ENCODE measurements around the gene MFAP4. TPM values are rescaled to one million over a fixed set of nuclear protein-coding genes. Genes with fewer than 3 reads are reported as not detected.

The MFAP4 gene
- total RNA-seq, 3 donors from 2014 or later: 45.5 to 186 (median 116) TPM

DNA sequence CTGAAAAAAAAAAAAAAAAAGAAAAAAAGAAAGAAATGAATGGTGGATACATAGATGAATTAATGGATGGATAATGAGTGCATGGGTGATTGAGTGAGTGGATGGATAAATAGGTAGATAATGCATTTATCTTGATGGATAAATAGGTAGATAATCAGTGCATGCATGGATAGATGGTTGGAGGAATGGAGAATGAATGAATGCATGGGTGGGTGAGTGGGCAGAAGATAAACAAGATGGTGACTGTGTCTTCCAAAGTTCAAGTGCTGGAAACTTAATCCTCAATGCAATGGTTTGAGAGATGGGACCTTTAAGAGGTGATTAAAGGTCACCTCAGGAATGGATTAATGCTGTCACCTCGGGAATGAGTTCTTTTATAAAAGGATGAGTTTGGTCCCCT lies 17.3 kb upstream of the MFAP4 start:
- Histone ChIP-seq H3K36me3 (no peaks in the 10 kb centered on the region), H3K4me1 (no peaks in the 10 kb centered on the region), H3K27ac (no peak overlapping the region), H3K27me3 (no peaks in the 10 kb centered on the region), H3K4me3 (no peak overlapping the region), H3K9me3 (no peaks in the 10 kb centered on the region)
- TF ChIP-seq, protein P1, sequence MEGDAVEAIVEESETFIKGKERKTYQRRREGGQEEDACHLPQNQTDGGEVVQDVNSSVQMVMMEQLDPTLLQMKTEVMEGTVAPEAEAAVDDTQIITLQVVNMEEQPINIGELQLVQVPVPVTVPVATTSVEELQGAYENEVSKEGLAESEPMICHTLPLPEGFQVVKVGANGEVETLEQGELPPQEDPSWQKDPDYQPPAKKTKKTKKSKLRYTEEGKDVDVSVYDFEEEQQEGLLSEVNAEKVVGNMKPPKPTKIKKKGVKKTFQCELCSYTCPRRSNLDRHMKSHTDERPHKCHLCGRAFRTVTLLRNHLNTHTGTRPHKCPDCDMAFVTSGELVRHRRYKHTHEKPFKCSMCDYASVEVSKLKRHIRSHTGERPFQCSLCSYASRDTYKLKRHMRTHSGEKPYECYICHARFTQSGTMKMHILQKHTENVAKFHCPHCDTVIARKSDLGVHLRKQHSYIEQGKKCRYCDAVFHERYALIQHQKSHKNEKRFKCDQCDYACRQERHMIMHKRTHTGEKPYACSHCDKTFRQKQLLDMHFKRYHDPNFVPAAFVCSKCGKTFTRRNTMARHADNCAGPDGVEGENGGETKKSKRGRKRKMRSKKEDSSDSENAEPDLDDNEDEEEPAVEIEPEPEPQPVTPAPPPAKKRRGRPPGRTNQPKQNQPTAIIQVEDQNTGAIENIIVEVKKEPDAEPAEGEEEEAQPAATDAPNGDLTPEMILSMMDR (IDR thresholded peaks at IDR 0.05): no peak
- TF ChIP-seq POLR2AphosphoS5 (IDR thresholded peaks at IDR 0.05): no peak
- TF ChIP-seq POLR2A (IDR thresholded peaks at IDR 0.05): no peak
- intact Hi-C loops (cut with DNase I; ENCODE audit: low total_unique reads): no loop called here
- DNase-seq (ENCODE audit: low spot score in 2 of 2): no peak

DNA sequence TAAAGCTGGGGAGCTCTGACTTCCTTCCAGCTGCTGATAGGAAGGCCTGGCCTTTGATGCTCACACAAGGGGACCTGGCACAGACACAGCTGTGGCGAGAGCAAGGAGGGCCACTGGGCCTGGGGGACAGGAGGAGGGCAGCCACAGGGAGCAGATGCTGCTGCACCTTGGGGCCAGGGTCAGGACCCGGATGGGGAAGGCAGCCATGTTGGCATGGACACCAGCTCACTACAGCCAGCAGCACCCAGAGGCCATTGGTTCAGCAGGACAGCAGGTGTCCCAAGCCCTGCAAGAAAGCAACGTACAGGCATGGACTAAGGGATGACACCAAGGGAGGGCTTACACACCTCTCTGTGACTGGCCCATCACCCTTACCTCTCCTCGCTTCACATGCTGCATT lies 16.0 kb upstream of the MFAP4 start:
- peak overlapping the region in 1 of 2 donors; percentile 29 for H3K27ac ChIP-seq
- H3K4me3 ChIP-seq: no peak overlapping the region
- no peaks in the 10 kb centered on the region for H3K36me3 ChIP-seq
- TF ChIP-seq, protein P1 (IDR thresholded peaks at IDR 0.05): no peak
- TF ChIP-seq POLR2A (IDR thresholded peaks at IDR 0.05) (no peak), POLR2AphosphoS5 (IDR thresholded peaks at IDR 0.05) (no peak)
- no peak for DNase-seq (ENCODE audit: low spot score in 2 of 2)
- no peaks in the 10 kb centered on the region for H3K9me3 ChIP-seq
- intact Hi-C loops (cut with DNase I; ENCODE audit: low total_unique reads): no loop called here
- no peaks in the 10 kb centered on the region for H3K4me1 ChIP-seq
- H3K27me3 ChIP-seq: no peaks in the 10 kb centered on the region

DNA sequence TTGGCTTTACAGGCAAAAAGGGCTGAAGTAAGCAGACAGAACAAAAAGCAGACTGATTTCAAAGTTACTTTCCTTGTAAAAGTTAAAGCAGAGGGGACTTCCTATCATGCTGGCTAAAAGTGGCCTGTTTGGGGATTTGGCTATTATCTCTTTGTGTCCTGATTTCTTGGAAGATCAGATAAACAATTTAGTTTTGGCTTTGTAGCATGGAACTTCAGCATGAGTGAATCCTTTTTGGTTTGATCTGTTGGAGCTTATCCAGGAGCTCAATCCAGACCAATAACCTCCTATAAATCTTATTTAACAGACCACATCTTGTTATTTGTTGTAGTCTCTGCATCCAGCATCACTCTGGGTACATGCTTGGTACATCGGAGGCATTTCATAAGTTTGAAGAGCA lies 15.2 kb upstream of the MFAP4 start:
- TF ChIP-seq, protein P1 (IDR thresholded peaks at IDR 0.05): no peak
- TF ChIP-seq POLR2A (IDR thresholded peaks at IDR 0.05): no peak
- TF ChIP-seq POLR2AphosphoS5 (IDR thresholded peaks at IDR 0.05): no peak
- no peaks in the 10 kb centered on the region for H3K4me1 ChIP-seq
- intact Hi-C loops (cut with DNase I; ENCODE audit: low total_unique reads): no loop called here
- no peaks in the 10 kb centered on the region for H3K9me3 ChIP-seq
- H3K27ac ChIP-seq: peak overlapping the region in 1 of 2 donors; percentile 29
- no peaks in the 10 kb centered on the region for H3K27me3 ChIP-seq
- H3K36me3 ChIP-seq: no peaks in the 10 kb centered on the region
- no peak for DNase-seq (ENCODE audit: low spot score in 2 of 2)
- no peak overlapping the region for H3K4me3 ChIP-seq

DNA sequence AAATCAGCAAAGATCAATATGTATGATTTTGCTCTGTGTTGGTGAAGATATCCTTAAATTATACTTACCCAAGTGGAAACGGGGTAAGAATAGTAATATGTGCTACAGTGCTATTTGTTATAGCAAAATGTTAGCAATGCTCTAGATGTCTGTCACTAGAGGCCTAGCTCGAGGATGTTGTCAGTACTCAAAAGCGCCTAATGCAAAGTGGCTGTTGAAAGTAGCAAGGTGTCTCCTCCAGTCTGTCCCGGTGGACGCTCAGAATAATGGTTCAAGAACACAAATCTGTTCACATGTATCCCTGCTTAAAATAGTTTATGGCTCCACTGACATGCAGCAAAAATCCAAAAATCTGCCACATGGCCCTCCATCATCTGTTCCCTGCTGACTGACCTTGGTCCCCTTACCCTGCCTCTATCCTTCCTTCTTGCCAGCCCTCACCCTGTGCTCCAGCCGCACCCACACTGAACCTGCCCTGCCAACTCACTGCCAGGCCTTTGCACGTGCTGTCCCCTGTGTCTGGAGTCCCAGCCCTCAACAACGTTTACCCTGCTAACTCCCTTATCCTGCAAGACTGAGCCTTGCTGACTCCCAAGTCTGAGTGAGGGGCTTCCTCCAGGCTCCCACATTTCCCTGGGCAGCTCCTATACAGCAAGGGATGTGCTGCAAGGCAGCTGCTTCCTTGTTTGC lies 14.5 kb upstream of the MFAP4 start:
- no peaks in the 10 kb centered on the region for H3K27me3 ChIP-seq
- no peak for TF ChIP-seq POLR2AphosphoS5 (IDR thresholded peaks at IDR 0.05)
- TF ChIP-seq POLR2A (IDR thresholded peaks at IDR 0.05): no peak
- TF ChIP-seq, protein P1 (IDR thresholded peaks at IDR 0.05): no peak
- no peaks in the 10 kb centered on the region for H3K36me3 ChIP-seq
- intact Hi-C loops (cut with DNase I; ENCODE audit: low total_unique reads): no loop called here
- H3K27ac ChIP-seq: peak overlapping the region in 1 of 2 donors; percentile 30
- H3K9me3 ChIP-seq: no peaks in the 10 kb centered on the region
- DNase-seq (ENCODE audit: low spot score in 2 of 2): no peak
- no peak overlapping the region for H3K4me3 ChIP-seq
- H3K4me1 ChIP-seq: no peaks in the 10 kb centered on the region

DNA sequence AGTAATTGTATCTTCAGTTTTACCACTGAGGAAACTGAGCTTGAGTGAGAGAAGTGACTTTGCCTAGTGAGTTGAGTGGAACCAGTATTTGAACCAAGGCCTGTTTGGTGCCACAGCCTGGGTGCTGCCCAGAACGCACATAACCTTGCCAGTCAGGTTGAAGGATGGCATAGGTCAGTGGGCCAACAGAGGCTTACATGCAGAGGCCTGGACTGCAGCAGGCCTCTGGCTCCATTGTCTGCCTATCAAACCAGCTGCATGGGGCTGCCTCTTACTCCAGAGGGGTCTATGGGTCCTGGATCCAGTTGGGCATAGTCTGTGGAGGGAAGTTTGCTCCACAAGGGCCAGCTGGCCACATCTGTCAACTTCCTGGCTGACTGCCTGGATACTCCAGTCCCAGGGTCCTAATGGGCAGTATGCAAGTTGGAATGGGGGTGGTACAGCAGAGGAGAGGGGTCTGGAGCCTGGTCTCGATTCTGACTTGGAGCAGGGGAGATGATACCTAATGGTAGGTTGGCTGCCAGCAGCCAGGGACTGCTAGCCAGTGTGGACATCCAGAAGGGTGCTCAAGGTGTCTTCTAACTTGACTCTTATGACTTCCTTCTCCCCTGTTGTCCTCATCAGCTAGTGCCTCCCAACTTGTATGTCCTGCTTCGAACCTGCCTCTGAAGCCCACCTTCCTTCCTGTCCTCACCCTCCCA lies 12.9 kb upstream of the MFAP4 start:
- intact Hi-C loops (cut with DNase I; ENCODE audit: low total_unique reads): no loop called here
- Histone ChIP-seq H3K27me3 (no peaks in the 10 kb centered on the region), H3K4me1 (no peaks in the 10 kb centered on the region), H3K36me3 (no peaks in the 10 kb centered on the region), H3K4me3 (no peak overlapping the region), H3K9me3 (no peaks in the 10 kb centered on the region), H3K27ac (peak overlapping the region in 1 of 2 donors; percentile 52)
- TF ChIP-seq, protein P1 (IDR thresholded peaks at IDR 0.05): no peak
- no peak for TF ChIP-seq POLR2A (IDR thresholded peaks at IDR 0.05)
- TF ChIP-seq POLR2AphosphoS5 (IDR thresholded peaks at IDR 0.05): no peak
- no peak for DNase-seq (ENCODE audit: low spot score in 2 of 2)
